Mucosa of descending colon (tissue), 3 donors: ENCODE data around the gene LCE7A. TPM values are rescaled to one million over a fixed set of nuclear protein-coding genes. Genes with fewer than 3 reads are reported as not detected.

Experiments used
- ATAC-seq: fragments of 200-7000 bp; cut with Tn5 transposase; one replicate; pipeline ENCODE4 v1.9.1; 2020; ENCODE audit warnings: mild to moderate bottlenecking, moderate library complexity
- DNase-seq, 3 donors: peaks; one replicate each; pipeline ENCODE4 v3.0.0-alpha.2; 2020
- H3K36me3 ChIP-seq: fragments of 200-600 bp; one replicate; pipeline ENCODE4 v1.8.0; 2021; ENCODE audit warnings: low read depth, mild to moderate bottlenecking
- H3K4me1 ChIP-seq: fragments of 200-600 bp; one replicate; pipeline ENCODE4 v1.8.0; 2021; ENCODE audit warnings: low read depth, mild to moderate bottlenecking
- H3K4me3 ChIP-seq: fragments of 200-600 bp; one replicate; pipeline ENCODE4 v1.8.0; 2021; ENCODE audit warnings: mild to moderate bottlenecking
- H3K9me3 ChIP-seq: fragments of 200-600 bp; one replicate; pipeline ENCODE4 v1.8.0; 2021; ENCODE audit warnings: mild to moderate bottlenecking
- CTCF ChIP-seq: fragments of 200-600 bp; IDR thresholded peaks from one replicate; pipeline ENCODE4 v1.8.0; 2022; ENCODE audit warnings: antibody characterized with exemption, mild to moderate bottlenecking
- intact Hi-C, 2 donors: fragments of 100-400 bp; cut with DNase I in 1 of 2; cut with micrococcal nuclease in 1 of 2; formaldehyde crosslinking; loops; one replicate each; pipeline versions ENCODE4 v1.11.0 to v1.11.1; 2022; cut with DNase I, micrococcal nuclease
- total RNA-seq, 3 donors: library from RNA; stranded (reverse); fragmentation: NEBNext Ultra II Directional in 2 of 3; extraction: Animal tissue kit (Norgen Biotek cat#: 25700) in 2 of 3; gene quantifications; one replicate each; pipeline versions ENCODE4 v1.2.1 to v1.2.4, GENCODE V29; 2021 to 2023
- donor health status: DM: no; HTN: no; CAD: no; lungs with moderate emphysema.
- donor health status: DM: no; HTN: no; CAD: no.
- donor health status: DM: no; HTN: yes; CAD: no.

LCE7A gene
- total RNA-seq, 3 donors from 2014 or later, result not detected

GRCh38 chr1:152904688-152905440, 45.1 kb downstream of the LCE7A start:
- no peak for TF ChIP-seq CTCF
- Histone ChIP-seq H3K9me3 (no peaks in the 10 kb centered on the region), H3K4me1 (no peaks in the 10 kb centered on the region), H3K36me3 (no peaks in the 10 kb centered on the region), H3K4me3 (no peak overlapping the region)
- intact Hi-C loops, result no loop called here
- DNase-seq, result no peak
- ATAC-seq, result no peak

- no peak for TF ChIP-seq CTCF
- intact Hi-C loops, result no loop called here
- Histone ChIP-seq H3K4me1 (no peaks in the 10 kb centered on the region), H3K9me3 (no peaks in the 10 kb centered on the region), H3K4me3 (no peak overlapping the region), H3K36me3 (no peaks in the 10 kb centered on the region)
- ATAC-seq (no peak), DNase-seq (no peak)
Measured at GRCh38 chr1:152906023-152906565, 46.3 kb downstream of the LCE7A start.

GRCh38 chr1:152907686-152908601, 48.1 kb downstream of the LCE7A start, which contains the start of gene IVL:
TSS of gene IVL (plus strand) at chr1:152908546. CDS start at chr1:152909798, 1,252 bp downstream.
- intact Hi-C loops, result no loop called here
- Histone ChIP-seq H3K4me3 (no peak within 1 kb of the TSS), H3K36me3 (no peaks in the 10 kb centered on the region), H3K9me3 (no peaks in the 10 kb centered on the region), H3K4me1 (no peaks in the 10 kb centered on the region)
- ATAC-seq (no peak), DNase-seq (no peak)
- TF ChIP-seq CTCF, result no peak

GRCh38 chr1:152909206-152909605, 49.4 kb downstream of the LCE7A start:
- H3K4me3 ChIP-seq, result no peak overlapping the region
- intact Hi-C loops, result no loop called here

More at GRCh38 chr1:152909206-152909605, 49.4 kb downstream of the LCE7A start:
- no peaks in the 10 kb centered on the region for H3K4me1 ChIP-seq
- no peaks in the 10 kb centered on the region for H3K36me3 ChIP-seq
- DNase-seq (no peak), ATAC-seq (no peak)
- TF ChIP-seq CTCF, result no peak
- no peaks in the 10 kb centered on the region for H3K9me3 ChIP-seq

Other genes with a start within 250 kb of the LCE7A start
- not detected for gene LCE3B, start 246.2 kb upstream of the LCE7A start, total RNA-seq
- gene LCE3A, start 236.9 kb upstream of the LCE7A start, total RNA-seq, result not detected
- not detected for gene LCE2D, start 196.6 kb upstream of the LCE7A start, total RNA-seq
- gene LCE2C, start 184.7 kb upstream of the LCE7A start, total RNA-seq, result not detected
- not detected for gene LCE2B, start 173.9 kb upstream of the LCE7A start, total RNA-seq
- not detected for gene LCE2A, start 161.7 kb upstream of the LCE7A start, total RNA-seq
- gene LCE4A, start 151.8 kb upstream of the LCE7A start, total RNA-seq, result not detected
- gene KPRP, start 102.0 kb upstream of the LCE7A start, total RNA-seq, result not detected
- not detected for gene LCE1F, start 84.9 kb upstream of the LCE7A start, total RNA-seq
- gene LCE1E, start 73.7 kb upstream of the LCE7A start, total RNA-seq, result not detected
- not detected for gene LCE1D, start 63.3 kb upstream of the LCE7A start, total RNA-seq
- gene LCE1C, start 53.3 kb upstream of the LCE7A start, total RNA-seq, result not detected
- not detected for gene LCE1B, start 48.0 kb upstream of the LCE7A start, total RNA-seq
- gene LCE1A, start 32.5 kb upstream of the LCE7A start, total RNA-seq, result not detected
- not detected for gene LCE6A, start 17.1 kb upstream of the LCE7A start, total RNA-seq
- gene SMCP, start 18.3 kb downstream of the LCE7A start, total RNA-seq, result not detected
- not detected for gene IVL, start 48.5 kb downstream of the LCE7A start, total RNA-seq
- not detected for gene SPRR5, start 87.2 kb downstream of the LCE7A start, total RNA-seq
- gene SPRR4, start 110.7 kb downstream of the LCE7A start, total RNA-seq, result not detected
- not detected for gene SPRR1A, start 124.1 kb downstream of the LCE7A start, total RNA-seq
- under 1 TPM in 1 of 3 donors, not detected in 2; 0.93 TPM for gene SPRR3, start 141.8 kb downstream of the LCE7A start, total RNA-seq
- not detected for gene SPRR1B, start 171.2 kb downstream of the LCE7A start, total RNA-seq
- under 1 TPM in 1 of 3 donors, not detected in 2; 0.41 TPM for gene SPRR2D, start 181.1 kb downstream of the LCE7A start, total RNA-seq
- gene SPRR2A, start 197.5 kb downstream of the LCE7A start, total RNA-seq, result not detected
- not detected for gene SPRR2B, start 211.6 kb downstream of the LCE7A start, total RNA-seq
- gene SPRR2E, start 234.5 kb downstream of the LCE7A start, total RNA-seq, result not detected